Breast epithelium (tissue), 4 donors: ENCODE measurements around the gene ARL6IP5. TPM values are rescaled to one million over a fixed set of nuclear protein-coding genes. Genes with fewer than 3 reads are reported as not detected.

ENCODE experiments used
- DNase-seq, 2 donors: peaks; one replicate each; pipeline ENCODE4 v3.0.0-alpha.2; 2019; ENCODE audit warnings: low spot score in 2 of 2
- H3K27ac ChIP-seq, 2 donors: fragments of 200-600 bp; sonication (generic) in 1 of 2; one replicate each; pipeline ENCODE4 v1.5.1; 2016 to 2019; ENCODE audit warnings: mild to moderate bottlenecking in 1 of 2
- H3K27me3 ChIP-seq, 2 donors: fragments of 200-600 bp; sonication (generic) in 1 of 2; one replicate each; pipeline versions ENCODE4 v1.5.1 to v1.6.0; 2017 to 2019; ENCODE audit warnings: control low read depth in 1 of 2, mild to moderate bottlenecking in 1 of 2
- H3K36me3 ChIP-seq: fragments of 200-600 bp; one replicate; pipeline ENCODE4 v1.5.1; 2019
- H3K4me1 ChIP-seq, 2 donors: fragments of 200-600 bp; sonication (generic); one replicate each; pipeline ENCODE4 v1.5.1; 2016 to 2019; ENCODE audit warnings: control low read depth in 1 of 2
- H3K4me3 ChIP-seq, 3 donors: fragments of 200-600 bp; sonication (generic); 1 replicate in 2 of 3; 2 replicates in 1 of 3; pipeline ENCODE4 v1.5.1; 2016 to 2019; ENCODE audit warnings: mild to moderate bottlenecking in 3 of 3, moderate library complexity in 2 of 3
- H3K9me3 ChIP-seq, 2 donors: fragments of 200-600 bp; sonication (generic) in 1 of 2; one replicate each; pipeline ENCODE4 v1.5.1; 2016 to 2019; ENCODE audit warnings: control low read depth in 1 of 2
- POLR2A ChIP-seq: fragments of 450-650 bp; IDR thresholded peaks from one replicate; pipeline ENCODE4 v1.6.1; 2016; ENCODE audit warnings: antibody characterized with exemption, mild to moderate bottlenecking, moderate library complexity
- POLR2AphosphoS5 ChIP-seq, 3 donors: sonication (generic); formaldehyde crosslinking; IDR thresholded peaks; one replicate each; pipeline ENCODE4 v1.6.1; 2017; ENCODE audit warnings: antibody characterized with exemption in 3 of 3
- intact Hi-C: fragments of 100-400 bp; cut with DNase I; formaldehyde crosslinking; loops from one replicate; pipeline ENCODE4 v1.15.1; 2023; ENCODE audit warnings: low total_unique reads
- total RNA-seq, 3 donors: library from RNA; depleted of rRNA; stranded (reverse); fragments of >200 nt; gene quantifications; one replicate each; pipeline ENCODE4 v1.1.0, GENCODE V29; 2016
- TF ChIP-seq, protein P1 (sequence below), 3 donors: fragments of 450-650 bp; IDR thresholded peaks; one replicate each; pipeline ENCODE4 v1.5.1; 2016 to 2017; ENCODE audit warnings: antibody characterized with exemption in 3 of 3, mild to moderate bottlenecking in 3 of 3, moderate library complexity in 3 of 3

The ARL6IP5 gene
- total RNA-seq, 3 donors from 2014 or later, result 123 to 210 (median 174) TPM

DNA sequence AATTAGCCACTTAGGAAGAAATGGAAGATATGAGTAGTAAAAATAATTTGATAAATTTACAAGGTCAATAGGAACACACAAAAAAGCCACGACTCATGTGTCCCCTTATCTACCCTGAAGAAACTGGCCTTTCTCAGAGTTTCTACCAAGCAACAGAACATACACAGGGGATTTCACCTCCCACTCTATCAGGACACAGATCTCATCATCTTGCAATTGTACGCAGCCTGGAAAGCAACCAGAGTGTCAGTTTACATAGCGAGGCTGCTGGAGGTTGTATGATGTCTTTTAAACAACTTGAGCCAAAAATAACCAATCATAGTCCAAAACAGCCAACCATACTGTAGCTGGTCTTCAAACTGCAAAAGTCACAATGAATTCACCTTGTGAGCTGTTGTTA is 57.4 kb downstream of the ARL6IP5 start:
- TF ChIP-seq, protein P1, sequence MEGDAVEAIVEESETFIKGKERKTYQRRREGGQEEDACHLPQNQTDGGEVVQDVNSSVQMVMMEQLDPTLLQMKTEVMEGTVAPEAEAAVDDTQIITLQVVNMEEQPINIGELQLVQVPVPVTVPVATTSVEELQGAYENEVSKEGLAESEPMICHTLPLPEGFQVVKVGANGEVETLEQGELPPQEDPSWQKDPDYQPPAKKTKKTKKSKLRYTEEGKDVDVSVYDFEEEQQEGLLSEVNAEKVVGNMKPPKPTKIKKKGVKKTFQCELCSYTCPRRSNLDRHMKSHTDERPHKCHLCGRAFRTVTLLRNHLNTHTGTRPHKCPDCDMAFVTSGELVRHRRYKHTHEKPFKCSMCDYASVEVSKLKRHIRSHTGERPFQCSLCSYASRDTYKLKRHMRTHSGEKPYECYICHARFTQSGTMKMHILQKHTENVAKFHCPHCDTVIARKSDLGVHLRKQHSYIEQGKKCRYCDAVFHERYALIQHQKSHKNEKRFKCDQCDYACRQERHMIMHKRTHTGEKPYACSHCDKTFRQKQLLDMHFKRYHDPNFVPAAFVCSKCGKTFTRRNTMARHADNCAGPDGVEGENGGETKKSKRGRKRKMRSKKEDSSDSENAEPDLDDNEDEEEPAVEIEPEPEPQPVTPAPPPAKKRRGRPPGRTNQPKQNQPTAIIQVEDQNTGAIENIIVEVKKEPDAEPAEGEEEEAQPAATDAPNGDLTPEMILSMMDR (IDR thresholded peaks at IDR 0.05), result no peak
- TF ChIP-seq POLR2A, result no peak
- TF ChIP-seq POLR2AphosphoS5 (IDR thresholded peaks at IDR 0.05), result no peak
- H3K27ac ChIP-seq, result no peak overlapping the region

DNA sequence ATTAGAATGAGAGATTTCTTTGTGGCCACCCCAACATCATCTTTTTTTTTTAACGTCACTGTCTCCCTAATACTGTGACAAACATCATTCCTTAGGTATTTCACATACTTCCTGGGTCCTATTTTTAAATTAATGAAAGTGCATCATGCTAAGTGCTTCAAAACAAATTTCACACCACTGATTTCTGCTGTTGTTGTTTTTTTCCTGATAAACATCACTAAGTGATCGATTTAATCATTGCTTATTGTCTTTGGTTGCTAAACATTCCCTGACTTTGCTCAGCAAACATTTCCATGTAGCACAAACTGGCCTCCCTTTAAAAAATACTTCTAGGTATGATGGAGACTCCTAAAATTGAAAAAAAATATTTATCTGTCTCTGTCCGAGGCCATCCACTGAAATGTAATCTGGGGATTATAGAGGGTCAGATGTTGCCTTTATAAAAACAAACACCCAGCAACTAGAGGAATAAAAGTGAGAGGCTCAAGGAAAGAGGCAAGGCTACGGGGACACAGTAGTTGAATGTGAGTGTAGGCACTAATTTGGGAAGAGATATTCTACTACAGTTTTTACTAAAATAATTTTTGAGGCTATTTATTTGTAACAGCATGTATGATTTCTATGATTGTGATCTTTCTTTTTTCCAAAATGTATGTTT is 58.2 kb downstream of the ARL6IP5 start:
- TF ChIP-seq POLR2AphosphoS5 (IDR thresholded peaks at IDR 0.05) (no peak), POLR2A (no peak)
- TF ChIP-seq, protein P1 (IDR thresholded peaks at IDR 0.05), result no peak
- Histone ChIP-seq H3K27me3 (no peaks in the 10 kb centered on the region), H3K27ac (no peak overlapping the region), H3K4me1 (no peaks in the 10 kb centered on the region), H3K9me3 (no peaks in the 10 kb centered on the region), H3K36me3 (no peaks in the 10 kb centered on the region), H3K4me3 (no peak overlapping the region)
- DNase-seq, result no peak
- intact Hi-C loops, result no loop called here

More for the DNA sequence above, 57.4 kb downstream of the ARL6IP5 start:
- Histone ChIP-seq H3K9me3 (no peaks in the 10 kb centered on the region), H3K27me3 (no peaks in the 10 kb centered on the region), H3K4me3 (no peak overlapping the region), H3K36me3 (no peaks in the 10 kb centered on the region), H3K4me1 (no peaks in the 10 kb centered on the region)
- intact Hi-C loops, result no loop called here
- no peak for DNase-seq

DNA sequence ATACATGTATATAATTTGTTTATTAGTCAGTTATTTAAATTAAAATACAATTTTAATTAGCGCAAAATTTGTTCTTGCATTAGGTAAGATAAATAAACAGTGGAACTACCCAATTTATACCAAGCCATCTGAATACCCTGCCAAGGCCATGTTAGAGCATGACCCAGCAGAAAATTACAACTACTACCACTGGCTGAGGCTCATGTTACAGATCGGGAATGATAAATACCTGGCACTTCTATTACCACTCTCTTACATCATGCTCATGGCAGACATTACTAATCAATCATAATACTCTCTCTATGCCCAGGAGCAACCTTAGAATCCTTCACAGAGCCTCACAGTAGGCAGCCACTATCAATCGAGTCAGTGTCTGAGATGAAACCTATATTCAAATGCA is 58.9 kb downstream of the ARL6IP5 start:
- Histone ChIP-seq H3K27ac (no peak overlapping the region), H3K4me3 (no peak overlapping the region), H3K9me3 (no peaks in the 10 kb centered on the region), H3K36me3 (no peaks in the 10 kb centered on the region), H3K27me3 (no peaks in the 10 kb centered on the region), H3K4me1 (no peaks in the 10 kb centered on the region)
- intact Hi-C loops, result no loop called here
- TF ChIP-seq POLR2A (no peak), POLR2AphosphoS5 (IDR thresholded peaks at IDR 0.05) (no peak)
- TF ChIP-seq, protein P1 (IDR thresholded peaks at IDR 0.05), result no peak
- no peak for DNase-seq

DNA sequence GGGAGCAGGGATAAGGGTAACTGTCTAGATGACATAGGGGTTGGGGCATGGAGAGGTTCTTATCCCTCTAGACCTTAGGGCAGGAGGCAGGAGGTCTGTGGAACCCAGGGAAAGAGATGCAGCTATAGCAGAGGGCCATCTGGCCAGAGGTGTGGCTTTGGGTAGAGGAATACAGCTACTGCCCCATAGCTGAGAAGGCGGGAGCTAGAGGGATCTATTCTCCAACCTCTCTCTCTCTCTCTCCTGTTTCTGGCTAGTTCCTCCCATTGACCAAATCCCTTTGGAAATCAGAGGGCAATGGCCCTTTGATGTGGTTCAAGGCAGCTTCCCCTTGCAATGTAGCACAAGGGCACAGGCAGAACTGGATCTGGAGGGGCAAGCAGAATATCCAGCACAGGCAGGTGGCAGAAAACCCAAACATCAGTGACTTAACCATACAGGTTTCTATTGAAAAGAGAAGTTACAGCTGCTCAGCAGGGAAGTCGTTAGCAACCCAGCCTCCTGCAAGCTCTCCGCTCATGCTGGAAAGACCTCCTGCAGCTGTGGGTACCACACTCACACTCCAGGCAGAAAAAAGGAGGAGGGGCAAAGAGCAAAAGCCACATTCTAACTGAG is 60.0 kb downstream of the ARL6IP5 start:
- H3K4me1 ChIP-seq, result no peaks in the 10 kb centered on the region
- no peaks in the 10 kb centered on the region for H3K27me3 ChIP-seq
- H3K36me3 ChIP-seq, result no peaks in the 10 kb centered on the region
- H3K27ac ChIP-seq, result no peak overlapping the region
- no peaks in the 10 kb centered on the region for H3K9me3 ChIP-seq
- H3K4me3 ChIP-seq, result no peak overlapping the region
- intact Hi-C loops, result no loop called here
- DNase-seq, result no peak
- TF ChIP-seq, protein P1 (IDR thresholded peaks at IDR 0.05), result no peak
- TF ChIP-seq POLR2A (no peak), POLR2AphosphoS5 (IDR thresholded peaks at IDR 0.05) (no peak)

DNA sequence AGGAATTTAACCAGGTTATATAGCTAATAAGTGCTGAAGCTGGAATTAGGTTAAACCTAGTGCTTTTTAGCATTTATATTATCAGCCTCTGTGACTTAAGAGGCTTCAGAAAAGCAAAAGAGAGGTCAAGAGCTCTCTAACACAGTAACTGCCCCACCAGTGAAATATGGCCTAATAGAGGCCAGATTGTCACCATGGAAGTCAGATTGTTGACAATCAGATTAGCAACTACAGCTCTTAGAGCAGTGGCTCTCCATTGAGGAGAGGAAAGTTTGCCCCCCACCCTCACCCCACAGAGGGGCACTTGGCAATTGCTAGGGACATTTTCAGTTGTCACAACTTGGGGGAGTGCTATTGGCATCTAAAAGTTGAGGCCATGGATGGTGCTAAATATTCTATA is 61.0 kb downstream of the ARL6IP5 start:
- H3K27me3 ChIP-seq, result no peaks in the 10 kb centered on the region
- TF ChIP-seq POLR2AphosphoS5 (IDR thresholded peaks at IDR 0.05) (no peak), POLR2A (no peak)
- TF ChIP-seq, protein P1 (IDR thresholded peaks at IDR 0.05), result no peak
- H3K4me3 ChIP-seq, result no peak overlapping the region
- DNase-seq, result no peak
- H3K27ac ChIP-seq, result no peak overlapping the region
- no peaks in the 10 kb centered on the region for H3K4me1 ChIP-seq
- no peaks in the 10 kb centered on the region for H3K36me3 ChIP-seq
- intact Hi-C loops, result no loop called here
- no peaks in the 10 kb centered on the region for H3K9me3 ChIP-seq
